Fibroblast of skin of abdomen (primary cell): ENCODE data around the gene IRF3.

Experiments
- DNase-seq: peaks from one replicate; pipeline ENCODE4 v3.0.0-alpha.2; 2013

Gene IRF3

GRCh38 chr19:49615861-49616260, 49.8 kb downstream of the IRF3 start:
- DNase-seq: no peak

- peak; percentile 51 for DNase-seq
Measured at GRCh38 chr19:49614096-49614833, 51.4 kb downstream of the IRF3 start.

DNA sequence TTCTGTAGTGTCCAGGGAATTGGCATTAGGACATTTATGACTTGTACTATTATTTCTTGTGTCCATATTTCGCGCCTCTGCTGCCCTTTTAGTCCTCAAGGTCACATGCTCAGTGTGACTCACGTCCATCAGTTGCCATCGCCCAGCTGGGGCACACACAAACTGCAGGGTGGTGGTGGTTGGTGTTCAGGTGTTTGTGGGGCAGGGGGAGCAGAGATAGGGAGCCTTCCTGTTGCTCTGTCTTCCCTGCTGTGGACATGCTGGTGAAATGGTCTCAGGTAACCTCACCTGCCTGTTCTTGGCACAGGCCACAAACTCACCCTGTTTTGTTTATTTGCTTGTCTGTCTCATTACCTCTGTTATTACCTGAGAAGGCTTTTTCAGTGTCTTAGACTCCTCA, 52.3 kb downstream of the IRF3 start:
- no peak for DNase-seq
